Neutrophil (primary cell): ENCODE measurements around the gene SLC22A12.

Source experiments
- H3K27ac ChIP-seq: fragments of 200-600 bp; sonication (generic); 2 replicates; pipeline ENCODE4 v1.5.1; 2016; ENCODE audit warnings: mild to moderate bottlenecking, moderate library complexity
- H3K27me3 ChIP-seq: fragments of 200-600 bp; sonication (generic); 2 replicates; pipeline ENCODE4 v1.6.0; 2016; ENCODE audit warnings: mild to moderate bottlenecking
- H3K36me3 ChIP-seq: fragments of 200-600 bp; sonication (generic); 2 replicates; pipeline ENCODE4 v1.5.1; 2017
- H3K4me1 ChIP-seq, 2 experiments: fragments of 200-600 bp in 1 of 2; sonication (generic) in 1 of 2; 1 replicate in 1 of 2; 2 replicates in 1 of 2; pipeline versions ENCODE4 v1.5.1 to v1.6.1; 2013 to 2016; ENCODE audit warnings: low read depth in 1 of 2, low read length in 1 of 2, mild to moderate bottlenecking in 1 of 2, moderate library complexity in 1 of 2; ENCODE audit not compliant: control insufficient read depth in 1 of 2, insufficient read depth in 1 of 2
- H3K4me3 ChIP-seq, 2 experiments: fragments of 200-600 bp in 1 of 2; sonication (generic) in 1 of 2; 1 replicate in 1 of 2; 2 replicates in 1 of 2; pipeline ENCODE4 v1.5.1; 2013 to 2016; ENCODE audit warnings: low read depth in 1 of 2, low read length in 1 of 2, mild to moderate bottlenecking in 1 of 2, moderate library complexity in 1 of 2
- H3K9me3 ChIP-seq: fragments of 200-600 bp; sonication (generic); 2 replicates; pipeline ENCODE4 v1.5.1; 2016
- TF ChIP-seq, protein P1 (sequence below): fragments of 200-600 bp; sonication (generic); IDR thresholded peaks from 2 replicates; pipeline ENCODE4 v1.5.1; 2016; ENCODE audit warnings: antibody characterized with exemption

SLC22A12 gene

GRCh38 chr11:64650923-64651523 lies 60.0 kb downstream of the SLC22A12 start:
- H3K4me1 ChIP-seq, result peaks cover 13 to 16% of the 10 kb centered on the region in 2 experiments
- H3K4me3 ChIP-seq, result no peak overlapping the region
- H3K27ac ChIP-seq, result no peak overlapping the region
- H3K9me3 ChIP-seq, result no peaks in the 10 kb centered on the region
- H3K27me3 ChIP-seq, result peaks cover 14% of the 10 kb centered on the region
- TF ChIP-seq, protein P1, sequence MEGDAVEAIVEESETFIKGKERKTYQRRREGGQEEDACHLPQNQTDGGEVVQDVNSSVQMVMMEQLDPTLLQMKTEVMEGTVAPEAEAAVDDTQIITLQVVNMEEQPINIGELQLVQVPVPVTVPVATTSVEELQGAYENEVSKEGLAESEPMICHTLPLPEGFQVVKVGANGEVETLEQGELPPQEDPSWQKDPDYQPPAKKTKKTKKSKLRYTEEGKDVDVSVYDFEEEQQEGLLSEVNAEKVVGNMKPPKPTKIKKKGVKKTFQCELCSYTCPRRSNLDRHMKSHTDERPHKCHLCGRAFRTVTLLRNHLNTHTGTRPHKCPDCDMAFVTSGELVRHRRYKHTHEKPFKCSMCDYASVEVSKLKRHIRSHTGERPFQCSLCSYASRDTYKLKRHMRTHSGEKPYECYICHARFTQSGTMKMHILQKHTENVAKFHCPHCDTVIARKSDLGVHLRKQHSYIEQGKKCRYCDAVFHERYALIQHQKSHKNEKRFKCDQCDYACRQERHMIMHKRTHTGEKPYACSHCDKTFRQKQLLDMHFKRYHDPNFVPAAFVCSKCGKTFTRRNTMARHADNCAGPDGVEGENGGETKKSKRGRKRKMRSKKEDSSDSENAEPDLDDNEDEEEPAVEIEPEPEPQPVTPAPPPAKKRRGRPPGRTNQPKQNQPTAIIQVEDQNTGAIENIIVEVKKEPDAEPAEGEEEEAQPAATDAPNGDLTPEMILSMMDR, result no peak
- no peaks in the 10 kb centered on the region for H3K36me3 ChIP-seq
